GM21447 (cell line): Measurements from ENCODE around the gene ZNF638.

ENCODE experiments used
- ATAC-seq: cut with Tn5 transposase; IDR thresholded peaks from one replicate; pipeline ENCODE4 v1.9.1; 2021; ENCODE audit not compliant: unreplicated experiment

Gene ZNF638

GRCh38 chr2:71468279-71469015, 136.9 kb downstream of the ZNF638 start:
- ATAC-seq = no peak

- ATAC-seq = no peak
Measured at GRCh38 chr2:71469403-71470398, 138.1 kb downstream of the ZNF638 start.

GRCh38 chr2:71471276-71471675, 139.7 kb downstream of the ZNF638 start:
- no peak for ATAC-seq

GRCh38 chr2:71472019-71472418, 140.4 kb downstream of the ZNF638 start:
- ATAC-seq = no peak

GRCh38 chr2:71473346-71474031, 141.9 kb downstream of the ZNF638 start:
- ATAC-seq = no peak

GRCh38 chr2:71474116-71474743, 142.6 kb downstream of the ZNF638 start:
- no peak for ATAC-seq

- ATAC-seq = no peak
Measured at GRCh38 chr2:71474744-71475397, 143.3 kb downstream of the ZNF638 start.

- ATAC-seq = no peak
Measured at GRCh38 chr2:71476495-71476894, 144.9 kb downstream of the ZNF638 start.

- no peak for ATAC-seq
Measured at GRCh38 chr2:71477231-71477691, 145.7 kb downstream of the ZNF638 start.

GRCh38 chr2:71478806-71479205, 147.2 kb downstream of the ZNF638 start:
- no peak for ATAC-seq

GRCh38 chr2:71479261-71479660, 147.7 kb downstream of the ZNF638 start:
- no peak for ATAC-seq

- no peak for ATAC-seq
Measured at GRCh38 chr2:71481111-71481510, 149.5 kb downstream of the ZNF638 start.

- no peak for ATAC-seq
Measured at GRCh38 chr2:71482055-71482454, 150.5 kb downstream of the ZNF638 start.

GRCh38 chr2:71483246-71483645, 151.7 kb downstream of the ZNF638 start:
- ATAC-seq = no peak

- ATAC-seq = no peak
Measured at GRCh38 chr2:71484354-71484753, 152.8 kb downstream of the ZNF638 start.
